Measurements from ENCODE around the gene PCDH1. TPM values are rescaled to one million over a fixed set of nuclear protein-coding genes. Genes with fewer than 3 reads are reported as not detected.
"Not testable (repeated sequence)": the region's sequence is repeated elsewhere in the genome, so short reads cannot be mapped to it uniquely, and the experiment has no call there.

The PCDH1 gene
- polyA plus RNA-seq, 1 donor, result 22.4 TPM

GRCh38 chr5:141902015-141902814 lies 24.0 kb upstream of the PCDH1 start:
- no peak for DNase-seq

GRCh38 chr5:141898448-141899049 lies 20.3 kb upstream of the PCDH1 start:
- DNase-seq, result no peak

DNA sequence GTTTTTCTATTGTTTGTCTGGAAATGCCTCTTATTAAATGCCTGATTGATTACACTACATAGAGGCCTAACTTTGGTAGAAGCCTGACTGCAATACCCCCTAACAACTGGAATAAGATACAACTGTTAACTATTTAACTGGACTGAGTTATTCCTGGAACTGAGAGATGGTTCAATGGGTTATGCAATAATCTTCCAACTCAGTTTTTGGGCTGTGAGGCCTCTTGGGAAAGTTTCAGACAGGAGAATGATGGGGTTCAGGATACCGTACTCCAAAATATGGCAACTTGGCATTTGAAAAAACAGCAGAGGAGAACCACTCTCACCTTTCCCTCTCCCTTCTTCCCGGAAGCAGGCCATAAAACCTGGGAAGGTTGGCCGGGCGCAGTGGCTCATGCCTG lies 19.2 kb upstream of the PCDH1 start:
- DNase-seq, result no peak

- not testable (repeated sequence) for DNase-seq
Measured at GRCh38 chr5:141890429-141890828, 12.2 kb upstream of the PCDH1 start.

- no peak for DNase-seq
Measured at GRCh38 chr5:141889282-141889871, 11.2 kb upstream of the PCDH1 start.

GRCh38 chr5:141883892-141884318 lies 5.7 kb upstream of the PCDH1 start:
- DNase-seq, result no peak

- DNase-seq, result peak; percentile 63
Measured at GRCh38 chr5:141883184-141883891, 5.1 kb upstream of the PCDH1 start.

GRCh38 chr5:141882594-141883183 lies 4.5 kb upstream of the PCDH1 start:
- no peak for DNase-seq

DNA sequence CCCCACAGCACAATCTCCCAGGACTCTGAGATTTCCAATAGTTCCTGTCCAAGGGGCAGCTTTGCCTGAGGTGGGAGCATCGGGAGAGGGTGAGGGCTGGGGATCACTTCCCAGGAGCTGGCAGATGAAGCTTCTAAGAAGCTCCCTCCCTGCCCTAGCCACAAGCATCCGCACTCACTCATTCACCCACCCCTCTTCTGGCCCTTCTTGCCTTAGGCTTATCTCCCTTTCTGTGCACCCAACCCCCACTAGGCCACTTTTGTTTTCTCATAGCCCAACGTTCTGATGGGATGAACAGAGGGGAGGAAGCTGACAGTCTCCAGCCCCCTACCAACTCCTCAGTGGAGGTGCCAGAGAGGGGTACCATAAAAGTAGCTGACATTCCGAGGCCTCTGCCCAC lies 3.7 kb upstream of the PCDH1 start:
- no peak for DNase-seq

DNA sequence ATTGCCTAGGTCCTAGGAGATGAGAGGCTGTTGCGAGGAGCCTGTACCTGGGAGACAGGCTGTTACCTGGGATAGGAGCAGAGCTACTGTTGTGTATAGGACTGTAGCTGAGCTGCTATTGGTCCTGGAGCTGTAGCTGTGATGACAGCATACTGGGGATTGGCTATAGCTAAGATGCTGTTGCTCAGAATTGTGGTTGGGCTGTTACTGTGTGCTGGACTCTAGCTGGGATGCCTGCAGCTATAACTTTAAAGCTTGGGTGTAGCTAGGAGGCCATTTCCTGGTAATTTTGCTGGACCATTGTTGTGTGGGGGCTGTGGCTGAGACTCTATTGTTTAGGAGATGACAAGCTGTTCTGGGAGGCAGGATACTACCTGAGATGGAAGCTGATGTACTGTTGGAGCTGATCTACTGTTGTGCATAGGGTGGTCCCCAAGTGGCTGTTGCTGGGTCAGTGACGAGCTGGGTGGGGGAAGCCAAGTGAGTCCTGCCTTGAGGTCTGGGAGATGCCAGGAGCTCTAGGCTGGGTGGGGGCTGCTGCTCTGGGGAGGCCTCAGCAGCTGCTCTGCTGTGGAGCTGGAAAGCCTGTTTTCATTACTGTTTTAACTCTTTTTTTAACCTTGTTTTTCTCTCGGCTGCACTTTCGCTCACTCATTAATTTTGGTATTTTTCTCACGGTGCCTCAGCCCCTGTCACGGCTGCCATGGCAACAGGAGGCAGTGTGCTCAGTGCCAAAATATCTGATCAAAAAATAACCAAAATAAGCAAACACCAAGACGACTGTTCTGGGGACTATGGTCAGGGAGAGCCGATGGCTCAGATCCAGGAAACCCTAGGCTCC lies 3.0 kb upstream of the PCDH1 start:
- DNase-seq, result no peak

GRCh38 chr5:141879941-141880738 lies 1.9 kb upstream of the PCDH1 start:
- DNase-seq, result no peak

DNA sequence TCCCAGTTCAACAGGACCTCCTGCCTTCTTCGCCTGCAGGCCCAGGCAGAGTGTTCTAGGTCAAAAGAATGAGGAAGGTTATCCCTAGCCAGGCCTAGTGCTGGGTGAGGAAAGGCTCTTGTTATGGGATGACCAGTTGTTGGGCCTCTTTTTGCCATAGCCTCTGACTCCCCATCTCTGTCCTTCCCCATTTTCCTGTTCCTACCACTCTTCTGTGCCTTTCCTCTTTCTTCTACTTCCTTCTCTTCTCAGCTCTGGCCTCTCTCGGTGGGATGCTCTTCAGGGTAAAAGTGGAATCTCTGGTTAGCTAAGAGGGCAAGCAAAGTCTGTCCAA lies 1.2 kb upstream of the PCDH1 start:
- DNase-seq, result no peak

DNA sequence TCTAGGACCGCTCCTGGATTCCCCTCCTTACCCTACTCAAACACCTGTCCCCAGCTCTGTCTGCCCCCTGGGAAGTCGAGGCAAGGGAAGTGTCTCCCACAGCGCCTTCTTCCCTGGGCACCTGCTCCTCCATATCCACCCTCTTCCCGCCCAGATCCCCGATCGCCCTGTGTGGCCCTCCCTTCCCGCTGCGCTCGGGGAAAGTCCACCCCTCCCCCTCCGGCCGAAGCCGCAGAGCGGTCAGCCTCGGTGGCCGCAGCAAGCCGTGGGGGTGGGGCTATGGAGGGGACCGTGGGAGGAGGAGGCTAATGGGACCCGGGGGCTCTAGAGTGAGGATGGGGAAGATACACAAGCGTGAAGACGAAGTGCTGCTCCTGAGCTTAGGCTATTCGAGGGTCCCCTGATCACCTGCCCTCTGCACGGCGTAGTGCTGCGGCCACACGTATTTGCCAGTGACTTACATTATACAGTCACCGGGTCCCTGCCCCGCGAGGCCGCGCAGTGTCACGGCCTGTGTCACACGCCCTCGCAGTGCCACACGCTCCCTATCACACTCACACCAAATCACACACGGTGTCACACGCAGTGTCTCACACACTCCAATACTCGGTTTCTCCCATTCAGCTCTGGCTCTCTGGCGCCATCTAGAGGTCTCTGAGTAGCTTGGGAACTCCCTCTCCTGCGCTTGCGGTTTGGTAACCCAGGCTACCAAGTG lies 658 bp upstream of the PCDH1 start:
- peak; percentile 98 for DNase-seq

DNA sequence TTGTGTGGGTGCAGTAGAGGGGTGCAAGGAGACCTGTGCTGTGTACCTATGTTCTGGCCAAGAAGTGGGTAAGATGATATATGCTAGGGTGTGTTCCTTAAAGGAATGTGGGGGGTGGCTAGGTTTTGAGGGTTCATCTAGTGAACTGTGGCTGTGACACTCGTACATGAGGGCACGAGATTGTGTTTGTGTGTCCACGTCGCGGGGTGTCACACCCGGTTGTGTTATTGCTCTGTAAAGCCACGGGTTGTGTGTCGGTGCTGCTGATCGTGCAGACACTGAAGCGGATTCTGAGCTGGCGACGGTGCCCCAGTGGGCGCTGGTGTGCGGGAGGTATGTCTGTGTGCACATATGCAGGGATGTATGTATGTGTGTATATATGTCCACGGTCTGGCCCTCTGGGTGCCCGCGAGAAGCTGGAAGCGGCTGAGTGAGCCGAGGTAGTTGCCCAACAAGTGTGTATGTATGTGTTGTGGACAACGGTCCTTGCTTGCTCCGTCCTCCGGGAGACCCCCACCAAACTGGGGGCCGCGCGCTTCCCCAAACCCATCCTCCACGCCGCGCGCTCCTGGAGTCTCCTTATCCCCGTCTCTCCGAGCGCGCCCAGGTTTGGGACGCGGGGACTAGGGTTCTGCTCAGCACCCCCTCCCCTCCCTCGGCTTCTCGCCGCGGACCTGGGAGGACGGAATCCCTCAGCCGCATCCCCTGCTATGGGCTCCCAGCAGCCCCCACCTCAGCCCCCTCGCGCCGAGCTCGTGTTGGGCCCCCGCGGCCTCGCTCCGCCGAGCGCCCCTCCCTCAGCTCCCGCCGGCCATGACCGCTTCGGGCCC lies 639 bp downstream of the PCDH1 start:
- DNase-seq, result no peak

GRCh38 chr5:141876628-141877355 lies 1.4 kb downstream of the PCDH1 start:
- DNase-seq, result no peak

DNA sequence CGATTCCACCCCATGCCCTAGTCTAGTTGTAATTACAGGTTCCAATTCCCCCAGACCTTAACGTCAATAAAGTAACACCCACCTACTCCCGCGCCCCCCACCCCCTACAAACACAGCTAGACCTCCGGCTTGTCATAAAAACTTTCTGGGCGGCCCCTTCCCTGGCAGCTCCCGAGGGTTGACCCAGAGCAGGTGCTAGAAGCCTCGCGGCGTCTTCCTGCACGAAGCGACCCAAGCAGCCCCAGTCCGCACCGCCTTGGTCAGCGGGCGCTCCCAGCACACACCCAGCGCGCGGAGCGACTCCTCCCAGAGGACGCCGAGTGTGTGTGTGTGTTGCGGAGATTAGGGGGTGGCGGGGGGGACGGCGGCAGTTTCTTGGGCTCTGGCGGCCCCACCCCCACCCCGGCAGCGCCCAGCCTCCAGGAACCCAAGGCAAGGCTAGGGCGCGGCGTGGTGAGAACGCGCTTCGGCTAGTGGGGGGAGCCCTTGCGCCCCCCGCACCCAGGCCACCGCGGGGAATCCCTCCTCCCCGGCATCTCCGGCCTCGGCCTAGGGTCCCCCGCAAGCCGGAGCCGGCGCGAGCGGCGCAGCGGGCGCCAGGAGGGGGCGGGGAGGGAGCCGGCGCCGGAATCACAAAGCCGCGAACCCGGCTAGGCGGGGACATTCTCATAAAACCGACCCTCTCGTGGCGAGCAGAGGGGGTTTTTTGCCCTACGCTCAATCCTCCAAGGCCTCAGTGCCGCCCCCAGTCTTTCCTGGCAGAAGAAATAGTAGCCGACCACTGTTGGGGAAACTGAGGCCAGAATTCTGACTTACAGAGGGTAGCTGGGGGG lies 2.2 kb downstream of the PCDH1 start:
- DNase-seq, result no peak

DNA sequence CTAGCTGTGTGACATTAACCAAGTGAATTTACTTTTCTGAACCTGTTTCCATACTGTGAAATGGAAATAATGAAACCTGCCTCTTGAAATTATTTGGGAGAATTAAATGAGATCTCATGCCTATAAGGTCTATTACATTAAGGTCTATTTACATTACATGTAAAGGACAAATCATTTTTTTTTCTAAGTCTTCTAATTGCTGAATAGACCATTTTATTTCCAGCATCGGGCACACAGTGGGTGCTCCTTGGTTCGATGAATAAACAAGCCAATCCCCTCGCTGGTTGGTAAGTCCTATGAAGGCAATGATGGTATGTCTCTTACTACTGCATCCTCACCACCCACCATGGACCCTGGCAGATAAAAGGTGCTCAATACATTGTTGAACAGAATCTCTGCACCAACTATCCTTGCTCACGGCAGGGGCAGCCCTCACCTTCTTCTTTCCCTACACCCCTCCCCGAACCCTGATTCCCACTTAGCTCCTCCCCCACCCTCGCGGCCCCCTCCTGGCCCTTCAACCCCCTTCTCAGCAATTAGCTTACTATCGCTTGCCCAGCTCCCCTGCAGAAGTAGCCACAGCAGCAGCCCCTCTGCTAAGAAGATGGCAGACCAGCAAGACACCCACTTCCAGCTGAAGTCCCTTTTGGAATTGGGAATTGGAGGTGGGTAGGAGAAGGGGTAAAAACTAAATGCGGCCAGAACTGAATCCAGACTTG lies 3.0 kb downstream of the PCDH1 start:
- no peak for DNase-seq

Data from left kidney (tissue), 2 donors.